Ureter (tissue), 1 donor: ENCODE results near the gene GTPBP8. TPM values are rescaled to one million over a fixed set of nuclear protein-coding genes. Genes with fewer than 3 reads are reported as not detected.
"Not testable (repeated sequence)": the region's sequence is repeated elsewhere in the genome, so short reads cannot be mapped to it uniquely, and the experiment has no call there.

ENCODE experiments used
- DNase-seq: peaks from one replicate; pipeline ENCODE4 v3.0.0-alpha.2; 2020; ENCODE audit warnings: low spot score
- total RNA-seq: library from RNA; stranded (reverse); gene quantifications from one replicate; pipeline ENCODE4 v1.2.4, GENCODE V29; 2023
- donor health status: DM: yes; HTN: yes; CAD: no.

Gene GTPBP8
- total RNA-seq, 1 donor from 2014 or later = 12.4 TPM

GRCh38 chr3:113000691-113001090 is 9.9 kb downstream of the GTPBP8 start:
- no peak for DNase-seq

- DNase-seq = no peak
These were observed 11.3 kb downstream of the GTPBP8 start for GRCh38 chr3:113002037-113002436.

DNA sequence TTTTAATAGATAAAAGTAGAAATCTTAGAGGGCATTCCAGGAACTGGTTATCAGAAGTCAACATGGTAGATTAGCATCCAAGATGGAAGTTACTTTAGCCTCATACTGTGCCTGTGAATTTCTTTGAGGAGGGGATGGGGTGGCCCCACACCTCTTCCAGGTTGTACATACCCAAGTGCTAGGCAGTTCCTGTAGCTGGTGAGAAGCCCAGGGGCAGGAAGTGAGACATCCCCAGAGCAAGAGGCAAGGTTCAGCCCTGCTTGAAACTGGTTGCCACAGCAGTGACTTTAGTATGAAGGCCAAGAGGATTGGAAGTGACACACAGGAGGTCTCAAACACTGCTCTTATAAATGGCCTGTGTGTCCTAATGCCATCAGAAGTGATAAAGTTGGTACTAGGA is 11.9 kb downstream of the GTPBP8 start:
- no peak for DNase-seq

GRCh38 chr3:113005611-113006010 is 14.8 kb downstream of the GTPBP8 start:
- DNase-seq = no peak

- no peak for DNase-seq
These were observed 15.7 kb downstream of the GTPBP8 start for GRCh38 chr3:113006359-113007056.

- DNase-seq = no peak
These were observed 17.3 kb downstream of the GTPBP8 start for GRCh38 chr3:113008117-113008516.

GRCh38 chr3:113013593-113013992 is 22.8 kb downstream of the GTPBP8 start:
- no peak for DNase-seq

DNA sequence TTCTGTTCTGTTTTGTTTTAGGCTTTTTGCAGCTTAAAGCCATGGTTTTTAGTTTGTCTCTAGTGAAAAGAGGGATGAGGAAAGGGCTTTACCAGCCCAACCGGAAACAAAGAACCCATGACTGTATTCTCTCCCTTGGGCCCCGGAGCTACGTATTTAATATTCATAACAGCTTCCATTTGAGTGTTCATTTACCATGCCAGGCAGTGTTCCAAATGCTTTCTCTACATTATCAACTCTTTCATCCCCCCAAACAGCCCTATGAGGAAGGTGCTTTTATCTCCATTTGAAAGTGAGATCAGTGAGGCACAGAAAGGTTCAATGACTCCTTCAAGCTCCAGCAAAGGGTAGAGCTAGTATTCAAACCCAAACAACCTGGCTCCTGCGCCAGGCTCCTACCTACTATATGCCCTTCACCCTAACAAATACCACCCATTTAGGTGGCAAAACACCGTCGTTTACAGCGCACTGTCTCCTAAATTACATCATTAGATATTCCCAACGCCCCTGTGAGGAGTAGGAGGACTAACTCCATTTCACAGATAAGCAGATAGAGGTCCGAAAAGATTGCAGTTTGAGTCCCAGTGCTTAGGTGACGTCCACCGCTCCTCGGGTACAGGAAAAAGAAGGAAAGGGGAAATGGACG is 27.9 kb downstream of the GTPBP8 start:
- no peak for DNase-seq

- peak; percentile 93 for DNase-seq
These were observed 28.7 kb downstream of the GTPBP8 start for GRCh38 chr3:113019182-113020137.

DNA sequence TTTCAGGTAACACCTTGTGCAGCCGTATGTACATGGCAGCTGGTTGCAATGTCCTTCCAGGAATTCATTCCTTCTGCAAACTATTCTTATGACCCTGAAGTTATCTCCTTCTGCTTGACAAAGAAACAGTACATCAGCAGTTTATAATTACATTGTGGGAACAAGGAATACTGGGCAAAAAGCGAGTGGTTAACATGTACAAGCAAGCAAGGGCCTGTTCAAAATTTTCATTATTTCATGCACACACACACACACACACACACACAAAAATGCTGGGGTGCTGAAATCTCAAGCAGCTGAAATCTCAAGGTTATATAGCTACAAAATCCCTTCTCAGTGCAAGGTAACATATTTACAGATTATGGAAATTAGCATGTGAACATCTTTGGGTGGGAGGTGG is 30.7 kb downstream of the GTPBP8 start:
- no peak for DNase-seq

DNA sequence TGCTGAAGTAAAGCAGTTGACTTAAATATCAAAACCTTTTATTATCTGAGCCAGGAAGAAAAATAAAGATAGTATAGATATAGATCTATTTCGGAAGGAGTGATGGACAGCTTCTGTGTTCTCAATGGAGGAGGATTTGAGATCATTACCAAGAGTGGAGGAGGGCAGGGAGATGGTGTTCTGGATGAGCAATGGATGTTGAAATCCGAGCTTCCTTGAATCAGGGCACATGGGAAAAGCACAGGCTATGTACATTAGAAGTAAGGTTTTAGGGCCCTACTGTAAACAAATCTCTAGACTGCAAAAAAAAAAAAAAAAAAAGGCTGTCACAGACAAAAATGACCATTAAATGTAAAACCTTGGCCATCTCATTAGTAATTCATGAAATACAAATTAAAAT is 43.2 kb downstream of the GTPBP8 start:
- DNase-seq = no peak

- peak; percentile 50 for DNase-seq
These were observed 44.7 kb downstream of the GTPBP8 start for GRCh38 chr3:113035387-113035982.

GRCh38 chr3:113038328-113038727 is 47.5 kb downstream of the GTPBP8 start:
- DNase-seq = no peak

- no peak for DNase-seq
These were observed 48.8 kb downstream of the GTPBP8 start for GRCh38 chr3:113039546-113039945.

DNA sequence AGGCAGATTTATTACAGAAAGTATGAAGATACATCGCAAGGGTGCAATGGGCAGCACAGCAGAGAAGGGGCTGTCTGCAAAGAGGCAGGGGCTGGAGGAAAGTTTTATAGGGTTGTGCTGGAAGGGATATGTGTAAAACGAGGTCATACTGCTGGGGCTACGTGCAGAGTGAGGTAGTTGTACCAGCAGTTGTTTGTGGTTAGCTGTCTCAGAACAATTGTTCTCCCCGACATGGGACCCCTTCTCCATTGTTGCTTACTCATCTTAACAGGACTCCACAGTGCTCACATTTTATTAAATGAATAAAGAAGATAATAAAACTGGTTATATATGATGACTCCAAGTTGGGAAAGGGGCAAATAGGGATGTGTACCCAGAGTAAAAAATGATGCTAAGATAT is 49.4 kb downstream of the GTPBP8 start:
- DNase-seq = no peak

DNA sequence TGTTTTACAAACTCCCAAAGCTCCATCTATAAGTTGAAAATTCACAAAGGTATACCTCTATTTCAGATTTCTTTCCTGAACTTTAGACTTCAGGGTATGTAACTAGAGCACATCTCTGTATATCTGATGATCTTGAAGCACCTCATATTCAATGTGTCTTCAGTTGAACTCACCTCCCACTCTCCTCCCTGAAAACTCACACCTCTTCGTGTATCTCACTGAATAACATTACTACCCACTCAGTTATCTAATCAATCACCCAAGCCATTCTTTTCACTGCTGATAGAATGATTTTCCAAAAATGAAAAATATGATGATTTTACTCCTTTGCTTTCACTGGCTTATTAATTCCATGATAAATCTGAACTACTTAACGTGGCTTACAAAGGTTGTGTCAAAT is 52.9 kb downstream of the GTPBP8 start:
- no peak for DNase-seq

GRCh38 chr3:113046186-113046965 is 55.6 kb downstream of the GTPBP8 start:
- DNase-seq = not testable (repeated sequence)

DNA sequence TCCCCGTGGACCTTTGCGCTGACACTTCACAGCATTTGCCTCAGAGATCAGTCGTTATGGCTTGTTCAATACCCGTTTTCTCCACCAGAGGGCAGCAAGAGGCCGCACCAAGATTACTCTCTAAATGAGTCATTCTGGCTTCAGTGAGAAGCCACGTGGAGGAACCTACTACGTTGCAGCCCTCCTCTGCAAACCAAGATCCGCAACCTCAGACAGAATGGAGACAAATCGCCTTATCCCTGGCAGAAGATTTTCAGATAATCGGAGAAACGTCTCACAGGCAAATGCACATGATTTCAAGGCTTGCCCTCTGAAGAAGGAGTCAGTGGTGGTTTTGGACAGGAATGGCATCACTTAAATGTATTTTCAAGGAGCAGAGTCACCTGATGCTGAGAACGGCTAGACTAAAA is 60.5 kb downstream of the GTPBP8 start:
- DNase-seq = peak; percentile 93
